Epithelial cell of esophagus (primary cell): Measurements from ENCODE around the gene PCBP3.

Source experiments
- DNase-seq: peaks from one replicate; pipeline ENCODE4 v3.0.0; 2010; ENCODE audit warnings: low read depth
- H3K4me3 ChIP-seq: 2 replicates; pipeline ENCODE4 v1.5.1; 2011; ENCODE audit warnings: mild to moderate bottlenecking, low read length, control low read depth
- TF ChIP-seq, protein P1 (sequence below): IDR thresholded peaks from 2 replicates; pipeline ENCODE4 v1.5.1; 2011; ENCODE audit warnings: low read depth, mild to moderate bottlenecking, low read length, control low read depth, inconsistent platforms; ENCODE audit not compliant: insufficient read depth; ENCODE audit errors: missing control alignments

PCBP3 gene

DNA sequence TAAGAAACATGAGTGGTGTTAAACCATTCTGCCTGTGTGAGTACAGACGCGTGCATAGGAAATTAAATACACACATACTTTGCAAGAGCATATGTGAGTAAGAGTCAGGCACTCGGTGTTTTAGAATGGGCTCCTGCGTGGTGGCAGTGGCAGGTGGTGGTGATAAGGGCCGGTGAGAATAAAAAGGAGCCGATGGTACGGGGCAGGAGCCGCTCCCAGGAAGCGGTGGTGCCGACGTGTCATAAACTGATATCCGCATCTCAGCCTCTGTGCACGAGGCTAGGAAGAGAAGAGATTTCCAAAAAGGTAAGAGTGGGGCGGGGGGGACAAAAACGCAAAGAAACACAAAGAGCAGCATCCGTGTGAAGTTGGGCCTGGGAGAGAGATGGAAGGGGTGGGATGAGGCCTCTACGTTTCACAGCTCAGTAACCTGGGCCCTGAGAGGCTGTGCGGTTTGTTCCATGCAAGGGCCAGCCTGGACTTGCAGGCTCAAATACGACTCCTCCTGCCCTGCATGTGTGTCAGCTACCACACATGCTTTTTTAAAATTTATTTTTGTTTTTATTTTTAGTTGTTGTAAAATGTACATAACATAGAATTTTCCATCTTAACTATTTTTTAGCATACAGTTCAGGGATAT, 210.3 kb downstream of the PCBP3 start:
- H3K4me3 ChIP-seq = no peak overlapping the region
- peak; percentile 47 for DNase-seq
- TF ChIP-seq, protein P1, sequence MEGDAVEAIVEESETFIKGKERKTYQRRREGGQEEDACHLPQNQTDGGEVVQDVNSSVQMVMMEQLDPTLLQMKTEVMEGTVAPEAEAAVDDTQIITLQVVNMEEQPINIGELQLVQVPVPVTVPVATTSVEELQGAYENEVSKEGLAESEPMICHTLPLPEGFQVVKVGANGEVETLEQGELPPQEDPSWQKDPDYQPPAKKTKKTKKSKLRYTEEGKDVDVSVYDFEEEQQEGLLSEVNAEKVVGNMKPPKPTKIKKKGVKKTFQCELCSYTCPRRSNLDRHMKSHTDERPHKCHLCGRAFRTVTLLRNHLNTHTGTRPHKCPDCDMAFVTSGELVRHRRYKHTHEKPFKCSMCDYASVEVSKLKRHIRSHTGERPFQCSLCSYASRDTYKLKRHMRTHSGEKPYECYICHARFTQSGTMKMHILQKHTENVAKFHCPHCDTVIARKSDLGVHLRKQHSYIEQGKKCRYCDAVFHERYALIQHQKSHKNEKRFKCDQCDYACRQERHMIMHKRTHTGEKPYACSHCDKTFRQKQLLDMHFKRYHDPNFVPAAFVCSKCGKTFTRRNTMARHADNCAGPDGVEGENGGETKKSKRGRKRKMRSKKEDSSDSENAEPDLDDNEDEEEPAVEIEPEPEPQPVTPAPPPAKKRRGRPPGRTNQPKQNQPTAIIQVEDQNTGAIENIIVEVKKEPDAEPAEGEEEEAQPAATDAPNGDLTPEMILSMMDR = no peak

- H3K4me3 ChIP-seq = no peak overlapping the region
- no peak for DNase-seq
- TF ChIP-seq, protein P1 = no peak
Measured at GRCh38 chr21:45854690-45855247, 211.2 kb downstream of the PCBP3 start.

DNA sequence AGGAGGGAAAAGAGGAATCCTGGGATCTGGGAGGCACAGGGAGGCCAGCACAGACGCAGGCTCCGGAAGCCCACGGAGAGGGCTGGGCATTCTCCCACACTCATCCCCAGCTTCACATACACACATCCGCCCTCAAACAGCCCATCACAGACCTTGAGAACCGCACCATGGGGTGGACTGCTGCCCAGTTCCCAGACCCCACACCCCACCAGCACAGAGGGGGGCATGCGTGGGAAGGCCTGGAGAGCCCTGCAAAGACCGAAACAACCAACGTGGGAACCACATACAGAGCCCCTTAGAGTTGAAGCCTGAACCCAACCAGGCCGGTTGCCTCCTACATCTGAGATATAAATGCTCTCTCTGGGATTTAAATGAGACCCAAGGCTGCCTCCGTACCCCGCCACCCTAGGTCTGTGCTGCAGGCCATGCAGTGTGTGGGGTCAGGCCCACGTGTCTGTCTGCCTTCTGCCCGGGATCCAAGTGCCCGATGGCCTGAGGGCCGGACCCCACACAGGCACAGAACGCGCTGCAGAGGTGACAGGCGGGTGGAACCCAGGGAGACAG, 211.8 kb downstream of the PCBP3 start:
- TF ChIP-seq, protein P1 = no peak
- no peak overlapping the region for H3K4me3 ChIP-seq
- DNase-seq = no peak

- DNase-seq = no peak
- no peak overlapping the region for H3K4me3 ChIP-seq
- TF ChIP-seq, protein P1 = no peak
Measured at GRCh38 chr21:45856442-45856841, 212.9 kb downstream of the PCBP3 start.

- no peak for DNase-seq
- TF ChIP-seq, protein P1 = no peak
- H3K4me3 ChIP-seq = no peak overlapping the region
Measured at GRCh38 chr21:45856906-45857305, 213.4 kb downstream of the PCBP3 start.

DNA sequence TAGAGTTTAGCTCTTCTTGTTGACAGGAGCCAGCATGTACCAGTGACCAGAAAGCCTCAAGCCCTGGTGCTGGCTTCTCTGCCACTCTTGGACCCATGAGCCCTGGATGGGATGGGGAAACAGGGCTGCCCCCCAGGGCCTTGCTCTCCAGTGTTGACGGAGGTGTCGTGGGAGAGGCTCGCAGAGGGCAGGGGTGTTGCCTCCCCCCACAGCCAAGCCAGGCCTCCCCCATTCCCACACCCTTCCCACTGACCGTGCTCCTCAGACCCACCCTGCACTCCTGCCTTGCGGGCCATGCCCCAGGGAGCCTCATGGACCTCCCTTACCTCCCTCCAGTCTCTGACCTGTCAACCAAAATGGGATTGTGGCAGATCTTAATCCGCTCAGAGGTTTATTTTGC, 214.2 kb downstream of the PCBP3 start:
- no peak for DNase-seq
- TF ChIP-seq, protein P1 = no peak

More for the DNA sequence above, 214.2 kb downstream of the PCBP3 start:
- H3K4me3 ChIP-seq = no peak overlapping the region
